HG03025 (cell line): ENCODE measurements around the gene INO80B.
"Not testable (repeated sequence)": the region's sequence is repeated elsewhere in the genome, so short reads cannot be mapped to it uniquely, and the experiment has no call there.

ENCODE experiments used
- ATAC-seq: cut with Tn5 transposase; IDR thresholded peaks from one replicate; pipeline ENCODE4 v1.9.1; 2021; ENCODE audit warnings: mild to moderate bottlenecking, moderate library complexity; ENCODE audit not compliant: unreplicated experiment, low FRiP score

Gene INO80B

DNA sequence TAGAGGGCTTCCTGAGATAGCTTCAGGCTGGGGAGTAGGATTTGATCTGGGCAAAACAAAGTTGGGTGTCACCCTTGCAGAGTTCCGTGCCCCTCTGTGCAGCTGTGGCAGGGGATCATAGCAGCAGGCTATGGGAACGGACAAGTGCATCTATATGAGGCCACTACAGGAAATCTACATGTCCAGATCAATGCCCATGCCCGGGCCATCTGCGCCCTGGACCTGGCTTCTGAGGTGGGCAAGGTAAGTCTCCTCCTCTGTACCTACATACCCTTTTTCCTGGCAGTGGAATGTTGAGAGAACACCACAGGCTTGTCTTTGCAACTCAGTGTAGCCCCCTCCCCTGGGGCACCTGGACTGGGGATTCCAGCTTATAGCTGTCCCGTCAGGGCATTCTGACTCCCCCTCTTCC, 29.9 kb upstream of the INO80B start:
- ATAC-seq: no peak

DNA sequence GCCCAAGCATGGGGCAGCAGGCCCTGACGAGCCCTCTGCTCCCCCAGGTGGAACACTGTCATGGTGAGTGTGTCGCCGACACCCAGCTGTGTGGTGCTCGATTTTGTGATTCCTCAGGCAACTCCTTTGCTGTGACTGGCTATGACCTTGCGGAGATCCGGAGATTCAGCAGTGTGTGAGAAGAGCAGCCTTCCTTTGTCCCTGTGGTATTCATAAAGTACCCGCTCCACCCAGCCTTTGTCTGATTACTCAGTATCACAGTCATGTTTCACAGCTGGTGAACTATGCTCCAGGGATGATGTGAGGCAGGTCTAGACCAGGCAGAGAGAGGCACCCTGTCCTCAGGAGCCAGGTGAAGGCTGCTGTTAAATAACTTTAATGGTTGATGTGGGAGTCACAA, 29.4 kb upstream of the INO80B start:
- ATAC-seq: no peak

DNA sequence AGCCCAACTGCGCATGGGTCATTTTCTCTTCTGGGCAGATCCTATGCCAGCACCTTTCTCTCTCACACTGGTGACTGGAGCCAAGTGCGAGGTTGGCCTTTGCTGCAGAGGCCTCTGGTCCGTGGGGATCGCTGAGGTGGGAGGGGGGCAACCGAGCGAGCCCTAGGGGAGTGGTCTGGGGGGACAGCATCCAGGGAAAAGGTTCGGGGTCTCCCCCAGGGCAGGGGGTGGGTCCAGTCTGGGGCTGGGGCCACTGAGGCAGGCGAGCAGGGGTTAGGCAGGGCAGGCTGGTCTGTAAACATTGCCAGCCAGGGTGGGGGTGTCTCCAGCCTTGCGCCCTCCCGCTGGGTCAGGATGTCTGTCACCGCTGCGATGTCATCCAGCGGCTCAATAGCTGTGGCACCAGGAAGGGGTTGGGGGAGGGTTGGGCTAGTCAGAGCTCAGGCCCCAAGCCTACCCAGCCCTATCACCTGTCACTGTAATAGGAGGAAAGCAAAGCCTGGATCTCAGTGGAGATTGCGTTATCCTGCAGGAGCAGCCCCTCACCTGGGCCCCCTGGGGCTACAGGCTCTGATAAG, 28.6 kb upstream of the INO80B start:
- no peak for ATAC-seq

DNA sequence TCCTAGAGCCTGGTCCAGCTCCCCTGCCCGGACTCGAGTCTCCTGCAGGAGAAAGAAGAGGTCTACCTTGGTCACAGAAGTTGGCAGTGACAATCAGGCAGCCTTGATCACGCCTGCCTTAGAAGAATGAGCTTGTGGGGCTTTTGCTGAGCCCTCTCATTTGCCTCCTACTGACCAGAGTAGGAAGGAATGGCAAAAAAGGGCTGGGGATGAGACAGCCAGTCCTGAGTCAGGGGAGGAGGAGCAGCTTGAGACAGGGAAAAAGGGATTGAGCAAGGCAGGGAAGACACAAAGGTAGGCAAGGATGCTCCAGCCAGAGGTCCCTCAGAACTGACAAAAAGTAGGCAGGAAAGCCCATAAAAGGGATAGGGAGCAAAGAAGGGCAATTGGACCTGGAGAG, 27.3 kb upstream of the INO80B start:
- no peak for ATAC-seq

DNA sequence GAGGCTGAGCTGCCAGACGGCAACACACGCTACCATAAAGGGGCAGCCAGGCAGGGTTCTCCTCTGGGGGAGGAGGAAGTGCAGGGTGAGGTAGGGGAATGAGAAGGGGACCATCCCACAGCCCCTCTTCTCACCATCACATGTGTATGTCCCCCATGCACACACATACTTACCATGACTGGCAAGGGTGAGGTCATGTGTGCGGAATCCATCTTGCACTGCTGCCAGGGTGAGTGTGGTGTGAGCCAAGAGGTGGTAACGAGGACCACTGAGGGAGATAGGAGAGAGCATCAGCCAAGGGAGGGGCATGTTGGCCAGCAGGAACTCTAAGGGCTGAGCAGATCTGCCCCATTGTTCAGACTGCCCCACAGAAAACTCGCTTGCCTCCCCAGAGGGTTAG, 26.2 kb upstream of the INO80B start:
- ATAC-seq: no peak

DNA sequence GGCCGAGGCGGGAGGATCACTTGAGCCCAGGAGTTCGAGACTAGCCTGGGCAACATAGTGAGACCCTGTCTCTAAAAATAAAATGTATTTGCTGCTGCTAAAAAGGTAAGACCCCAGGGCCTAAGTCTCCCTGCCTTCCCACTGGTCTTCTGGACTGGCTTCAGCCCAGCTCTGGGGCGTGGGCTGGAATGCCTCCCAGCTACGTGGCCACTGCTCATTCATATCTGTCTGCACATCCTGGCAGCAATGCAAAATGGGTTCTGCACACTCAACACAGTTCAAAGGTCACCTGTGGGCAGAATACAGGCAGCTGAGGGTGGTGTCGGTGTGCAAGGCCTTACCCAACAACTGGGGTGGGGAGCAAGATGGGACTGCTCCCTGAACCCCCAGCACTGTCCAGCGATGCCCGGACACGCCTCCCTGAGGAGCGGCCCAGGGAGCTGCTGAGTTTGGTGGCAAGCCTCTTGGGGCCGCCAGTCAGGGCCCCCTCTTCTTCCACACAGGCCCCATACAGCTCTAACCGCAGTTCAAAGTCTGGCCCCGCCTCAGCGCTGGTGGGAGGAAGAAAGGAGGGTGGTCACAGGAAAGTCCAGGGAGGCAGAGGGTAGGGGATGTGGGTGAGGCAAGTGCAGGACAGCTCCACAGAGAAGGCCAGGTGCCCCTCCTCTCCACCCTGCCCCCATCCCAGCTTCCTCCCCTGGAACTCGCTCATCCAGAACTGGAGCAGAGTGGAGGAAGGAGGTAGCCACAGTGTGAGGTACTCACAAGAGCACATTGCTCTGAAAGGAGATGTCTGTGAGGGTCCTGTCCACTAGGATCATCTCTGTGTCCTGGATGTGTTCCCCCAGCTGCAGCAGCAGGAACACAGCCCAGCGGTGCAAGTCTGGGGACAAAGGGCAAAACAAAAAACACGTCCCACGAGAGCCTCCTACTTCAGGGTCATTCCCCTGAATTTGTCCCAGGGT, 25.1 kb upstream of the INO80B start:
- no peak for ATAC-seq

DNA sequence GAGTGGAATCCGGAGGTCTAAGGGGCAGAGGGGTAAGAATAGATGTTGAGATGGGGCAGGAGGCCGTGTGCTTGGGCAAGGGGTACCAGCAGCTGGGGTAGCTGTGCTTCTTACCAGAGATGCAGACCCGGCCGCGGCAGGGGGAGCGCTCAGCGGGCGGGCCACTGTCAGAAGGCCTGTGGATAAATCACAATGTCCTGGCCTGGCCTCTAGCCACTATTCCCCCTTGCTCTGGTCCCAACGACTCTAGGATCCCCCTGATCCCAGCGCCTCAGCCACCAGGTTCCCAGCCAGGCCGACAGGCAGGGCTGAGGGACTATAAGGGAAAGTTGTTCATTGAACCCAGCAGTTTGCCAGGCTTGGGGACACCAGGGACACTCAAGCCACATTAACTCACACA, 24.4 kb upstream of the INO80B start:
- no peak for ATAC-seq

DNA sequence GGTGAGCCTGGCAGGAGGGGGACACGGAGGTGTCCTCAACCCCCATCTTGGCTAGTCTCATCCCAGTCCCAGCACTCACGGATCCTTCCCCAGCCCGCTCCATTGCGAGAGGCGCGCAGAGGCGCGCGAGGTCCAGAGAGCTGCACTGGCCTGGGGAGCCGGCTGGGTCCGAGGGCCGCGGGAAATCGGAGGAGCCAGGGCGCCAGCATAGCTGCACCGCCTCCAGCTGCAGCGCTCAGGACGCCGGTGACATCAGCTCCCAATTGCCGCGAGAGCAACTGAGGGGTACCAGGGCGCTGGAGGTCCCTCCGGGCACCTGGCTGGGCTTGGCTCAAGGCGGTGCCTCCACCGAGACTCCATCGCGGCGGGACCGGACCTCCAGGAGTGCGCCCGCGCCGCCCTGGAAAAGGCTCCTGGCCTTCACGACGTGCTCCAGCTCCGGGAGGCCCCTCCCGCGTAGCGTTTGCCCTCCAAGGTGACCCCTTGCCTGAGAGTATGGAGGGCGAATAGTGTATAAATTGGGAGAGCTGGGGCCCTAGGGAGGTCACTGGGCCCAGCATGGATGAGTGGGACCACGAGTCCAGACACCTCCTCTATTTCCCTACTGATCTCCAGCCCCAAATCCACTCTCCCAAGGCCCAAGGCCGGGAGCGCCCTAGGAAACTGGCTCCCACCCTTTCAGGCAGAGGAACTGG, 18.6 kb upstream of the INO80B start:
- no peak for ATAC-seq

DNA sequence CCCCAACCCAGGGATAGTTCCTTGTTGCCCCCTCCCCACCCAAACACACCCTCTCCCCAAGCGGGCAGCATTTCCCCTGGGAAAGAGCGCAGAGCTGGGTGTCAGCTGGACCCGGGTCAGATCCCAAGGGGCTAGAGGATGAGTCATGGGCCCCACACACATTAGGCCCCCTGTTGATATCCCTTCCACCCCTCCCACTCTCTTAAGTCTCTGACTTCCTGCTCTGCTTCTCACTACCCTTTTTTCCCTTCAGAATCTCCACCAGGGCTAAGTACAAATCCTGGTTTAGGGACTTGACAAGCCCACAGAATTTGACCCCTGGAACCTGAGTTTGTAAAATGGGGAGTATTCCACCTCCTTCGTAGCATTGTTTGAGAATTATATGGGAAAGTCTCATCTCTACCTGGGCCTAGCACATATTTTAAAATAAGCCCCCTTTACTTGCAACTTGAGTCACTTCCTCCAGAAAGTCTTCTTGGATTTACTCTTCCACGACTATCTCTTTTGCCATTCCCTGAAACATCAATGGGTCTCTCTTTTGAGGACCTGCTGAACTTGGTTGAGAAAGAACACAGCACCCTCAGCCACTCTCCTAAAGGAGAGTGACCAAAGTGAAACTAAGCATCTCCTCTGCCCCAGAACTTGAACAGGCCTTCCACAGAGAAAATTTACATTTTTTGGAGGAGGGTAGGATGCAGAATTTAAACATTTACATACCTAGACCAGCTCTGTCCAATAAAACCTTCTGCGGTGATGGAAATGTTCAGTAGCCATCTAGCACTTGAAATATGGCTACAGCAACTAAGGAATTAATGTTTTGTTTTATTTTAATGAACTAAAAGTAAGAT, 17.8 kb upstream of the INO80B start:
- no peak for ATAC-seq

DNA sequence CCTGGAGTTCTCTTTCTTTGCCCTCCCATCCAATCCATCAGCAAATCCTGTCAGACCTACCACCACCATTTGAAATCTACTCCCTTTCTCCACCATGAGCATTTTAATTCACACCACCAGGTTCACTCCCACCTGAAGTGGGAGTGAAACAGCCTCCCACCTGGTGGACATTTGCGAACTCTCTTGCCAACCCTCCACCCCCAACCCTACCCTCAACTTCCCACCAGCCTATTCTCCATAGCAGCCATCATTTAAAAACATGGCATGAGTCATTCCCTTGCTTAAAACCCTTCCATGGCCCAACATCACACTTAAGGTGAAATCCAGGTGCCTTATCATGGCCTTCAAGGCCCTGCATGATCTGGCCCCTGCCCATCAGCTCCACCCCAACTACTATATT, 16.6 kb upstream of the INO80B start:
- ATAC-seq: no peak

DNA sequence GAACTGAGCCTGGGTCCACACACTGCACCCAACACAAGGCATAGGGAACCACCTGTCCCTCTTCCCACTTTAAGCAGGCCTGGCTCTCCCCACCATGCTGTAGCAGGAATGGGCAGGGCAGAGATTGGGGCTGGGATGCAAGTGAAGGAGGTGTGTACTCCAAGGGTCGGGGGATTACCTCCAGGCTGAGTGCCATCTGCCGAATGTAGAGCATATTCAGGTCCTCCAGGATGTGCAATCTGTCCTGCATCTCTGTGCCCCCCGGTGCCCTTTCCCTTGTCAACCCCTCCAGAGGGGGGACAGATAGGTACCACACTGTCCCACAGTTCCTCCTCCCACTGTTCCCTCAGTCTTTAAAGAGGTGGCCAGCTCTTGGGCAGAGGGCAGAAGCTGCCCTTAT, 15.5 kb upstream of the INO80B start:
- ATAC-seq: no peak

DNA sequence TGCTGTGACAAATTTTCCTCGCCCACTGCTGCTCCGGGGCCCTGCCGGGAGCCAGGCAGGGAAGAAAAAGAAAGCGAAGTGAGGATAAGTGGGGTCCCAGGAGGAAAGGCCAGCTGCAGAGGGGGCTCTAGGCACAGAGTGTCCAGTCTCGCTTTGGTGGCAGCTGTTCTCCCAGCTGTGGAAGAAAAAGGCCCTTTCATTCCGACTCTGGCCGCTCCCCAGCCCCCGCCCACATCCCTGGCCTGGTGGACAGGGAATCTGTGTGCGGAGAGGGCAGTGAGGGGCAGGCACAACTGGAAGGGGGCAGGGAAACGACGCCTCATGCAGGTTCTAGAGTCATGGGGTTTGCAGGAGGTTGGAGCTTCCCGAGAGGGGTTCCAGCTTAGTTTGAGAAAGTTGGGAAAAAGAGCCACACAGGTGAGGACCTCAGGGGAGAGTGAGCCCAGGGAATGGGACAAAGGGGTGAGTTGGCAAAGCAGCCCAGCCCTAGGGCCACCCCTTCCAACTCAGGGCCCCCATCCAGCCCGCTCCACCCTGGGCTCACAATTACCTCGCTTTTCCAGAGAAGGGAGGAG, 15.0 kb upstream of the INO80B start:
- no peak for ATAC-seq

DNA sequence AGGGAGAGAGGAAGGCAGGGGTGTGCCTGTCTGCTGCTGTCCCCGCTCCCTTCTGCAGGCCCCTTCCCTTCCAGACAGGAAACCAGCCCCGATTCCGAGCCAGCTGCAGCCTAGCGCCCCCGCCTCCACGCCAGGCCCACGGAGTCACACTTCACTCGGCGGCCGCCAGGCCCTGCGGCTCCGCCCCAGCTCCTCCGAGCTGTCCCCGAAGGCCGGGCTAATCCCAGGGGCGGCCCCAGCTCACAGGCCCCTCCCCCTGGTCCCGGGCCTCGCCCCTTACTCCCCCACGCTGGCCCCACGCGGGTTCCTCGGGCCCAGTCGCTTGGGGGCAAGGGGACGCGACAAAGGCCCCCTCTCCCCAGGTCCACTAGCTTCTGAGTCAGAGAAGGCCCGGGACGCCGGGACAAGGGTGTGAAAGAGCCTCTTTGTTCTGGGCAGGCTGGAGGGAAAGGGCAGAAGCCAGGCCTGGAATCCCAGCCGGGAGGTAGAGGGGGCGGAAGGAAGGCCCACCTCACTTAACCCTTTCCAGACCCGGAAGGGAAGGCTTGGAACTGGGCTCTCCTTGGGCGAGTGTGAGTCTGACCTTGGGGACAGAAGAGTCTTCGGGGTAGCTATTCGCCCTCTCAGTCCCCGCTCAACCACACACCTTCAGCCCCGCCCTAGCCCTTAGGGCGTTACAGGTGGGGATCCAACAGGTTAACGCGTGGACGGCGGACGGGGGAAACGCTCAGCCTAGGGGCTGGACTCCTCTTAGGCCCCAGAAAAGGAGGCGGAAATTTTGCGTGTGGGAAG, 14.3 kb upstream of the INO80B start:
- peak; percentile 73 for ATAC-seq

DNA sequence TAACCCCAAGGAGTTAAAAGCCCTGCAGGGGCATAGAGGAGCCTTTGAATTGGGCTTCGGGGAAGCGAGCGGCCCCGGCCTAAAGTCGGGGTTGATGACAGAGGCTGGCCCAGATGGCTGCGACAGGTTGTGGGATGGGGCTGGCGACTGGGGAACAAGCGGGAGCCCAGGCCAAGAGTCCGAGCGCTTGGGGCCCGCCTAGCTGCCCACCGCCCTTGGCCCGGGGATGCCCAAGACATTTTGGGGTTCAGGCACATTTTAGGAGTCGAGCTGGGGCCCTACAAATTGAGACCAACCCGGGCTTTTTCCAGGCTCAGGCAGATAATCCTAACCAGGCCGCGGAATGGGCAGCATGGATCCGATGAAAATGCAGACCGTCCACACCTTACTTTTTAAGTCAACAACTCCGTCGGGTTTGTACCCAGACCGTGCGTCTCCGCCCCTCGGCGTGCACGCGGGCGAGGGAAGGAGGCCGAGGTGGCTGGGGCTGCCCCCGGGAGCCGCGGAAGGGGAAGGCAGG, 13.7 kb upstream of the INO80B start:
- no peak for ATAC-seq

DNA sequence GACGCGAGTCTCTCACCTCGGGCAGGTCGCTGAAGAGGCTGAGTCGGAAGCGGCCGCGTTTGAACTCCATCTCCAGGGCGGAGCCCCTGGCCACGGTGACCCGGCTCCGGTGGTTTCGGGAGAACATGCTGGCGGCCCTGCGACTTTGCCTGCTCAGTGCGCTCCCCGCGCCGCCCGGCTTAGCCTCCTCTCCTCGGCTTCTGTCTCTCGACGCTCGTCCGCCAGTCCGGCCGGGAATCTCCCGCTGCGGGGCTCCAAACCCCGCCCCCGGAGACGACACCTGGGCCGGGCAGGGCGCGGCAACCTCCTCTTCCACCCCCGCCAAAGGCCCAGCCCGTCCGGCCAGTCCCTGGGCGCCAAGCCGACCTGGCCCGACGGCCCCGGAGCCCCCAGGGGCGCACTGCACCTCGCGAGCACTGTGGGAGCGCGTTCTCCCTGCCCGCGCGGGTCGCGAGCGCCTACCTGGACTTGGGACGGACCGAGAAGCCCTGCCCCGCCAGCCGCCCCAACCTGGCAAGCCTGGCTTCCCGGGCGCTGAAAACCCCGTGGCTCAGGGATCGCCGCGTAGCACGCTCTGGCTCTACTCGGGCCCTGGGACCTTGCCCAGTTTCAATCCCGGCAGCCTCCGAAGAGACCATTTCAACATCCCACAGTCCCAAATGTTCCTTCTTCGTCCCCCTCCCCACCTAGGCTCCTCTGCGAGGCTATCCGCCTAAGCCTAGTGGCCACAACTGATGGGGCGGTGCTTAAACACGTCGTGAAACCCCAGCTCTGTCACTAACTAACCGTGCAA, 13.0 kb upstream of the INO80B start, which contains the start of gene RTKN:
TSS of gene RTKN (minus strand) at position 248 of the 793 bp plus-strand sequence. CDS start at position 127, 121 bp downstream.
- no peak for ATAC-seq

DNA sequence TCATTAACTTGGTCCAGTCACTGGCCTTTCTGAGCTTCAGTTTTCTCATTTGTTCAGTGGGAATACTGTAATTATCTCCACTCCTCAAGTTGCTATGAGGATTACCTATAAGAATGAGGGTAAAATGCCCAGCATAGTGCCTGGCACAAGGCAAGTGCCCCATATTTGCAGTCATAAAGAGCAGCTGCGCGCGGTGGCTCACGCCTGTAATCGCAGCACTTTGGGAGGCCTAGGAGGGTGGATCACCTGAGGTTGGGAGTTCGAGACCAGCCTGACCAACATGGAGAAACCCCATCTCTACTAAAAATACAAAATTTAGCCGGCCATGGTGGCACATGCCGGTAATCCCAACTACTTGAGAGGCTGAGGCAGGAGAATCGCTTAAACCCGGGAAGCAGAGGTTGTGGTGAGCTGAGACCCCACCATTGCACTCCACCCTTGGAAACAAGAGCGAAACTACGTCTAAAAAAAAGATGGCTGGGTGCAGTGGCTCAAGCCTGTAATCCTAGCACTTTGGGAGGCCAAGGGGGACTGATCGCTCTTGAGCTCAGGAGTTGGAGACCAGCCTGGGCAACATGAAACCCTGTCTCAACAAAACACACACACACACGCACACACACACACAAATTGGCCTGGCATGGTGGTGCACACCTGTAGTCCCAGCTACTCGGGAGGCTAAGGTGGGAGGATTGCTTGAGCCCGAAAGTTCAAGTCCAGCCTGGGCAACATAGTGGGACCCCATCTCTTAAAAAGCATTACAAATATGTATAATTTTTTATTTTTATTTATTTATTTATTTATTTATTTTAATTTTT, 12.2 kb upstream of the INO80B start:
- not testable (repeated sequence) for ATAC-seq

DNA sequence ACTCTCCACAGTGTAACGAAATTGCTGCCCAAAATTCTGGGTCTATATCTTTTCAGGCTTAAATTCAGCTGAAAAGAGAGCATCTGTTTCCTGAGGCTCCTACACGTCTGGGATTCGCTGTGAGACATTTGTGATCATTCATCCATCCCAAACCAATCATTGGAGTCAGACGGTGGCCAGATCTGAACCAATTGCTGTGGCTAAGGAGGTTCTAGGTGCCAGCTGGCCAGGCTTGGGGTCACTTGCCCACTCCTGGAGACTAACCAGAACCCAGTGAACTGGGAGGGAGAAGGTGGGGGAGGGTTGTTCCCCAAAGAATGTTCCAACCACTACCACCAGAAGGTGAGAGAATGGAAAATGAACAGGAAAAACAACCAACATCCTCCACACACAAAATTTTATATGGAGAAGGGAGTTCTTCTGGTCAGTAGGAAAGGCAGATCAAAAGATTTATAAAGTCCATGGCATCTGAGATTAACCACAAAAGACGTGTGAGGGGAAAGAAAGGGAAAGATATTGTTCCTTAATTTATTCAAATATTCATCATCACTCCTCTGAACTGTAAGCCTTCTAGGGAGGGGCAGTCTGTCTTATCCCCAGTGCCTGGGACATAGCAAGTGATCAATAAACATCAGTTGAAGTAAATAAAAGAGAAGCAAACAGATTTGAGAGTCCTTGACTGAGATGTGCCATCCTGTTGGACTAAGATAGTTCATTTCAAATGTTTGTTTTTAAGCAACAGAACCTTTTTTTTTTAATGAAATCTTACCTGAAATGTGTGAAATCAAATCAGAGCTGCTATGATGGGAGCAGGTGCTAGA, 10.2 kb upstream of the INO80B start:
- ATAC-seq: no peak
